Right renal cortex interstitium (tissue), 3 donors: ENCODE measurements around the gene ZCCHC14. TPM values are rescaled to one million over a fixed set of nuclear protein-coding genes. Genes with fewer than 3 reads are reported as not detected.
"Not testable (repeated sequence)": the region's sequence is repeated elsewhere in the genome, so short reads cannot be mapped to it uniquely, and the experiment has no call there.

ENCODE experiments used
- DNase-seq, 3 donors: peaks; one replicate each; pipeline ENCODE4 v3.0.0-alpha.2; 2013; ENCODE audit warnings: low read depth in 3 of 3, low spot score in 2 of 3
- polyA plus RNA-seq, 3 donors: library from polyadenylated mRNA; unstranded; fragments of 120-200 nt; gene quantifications; one replicate each; pipeline ENCODE4 v1.2.1, GENCODE V29; 2013; ENCODE audit not compliant: insufficient read length in 3 of 3

The ZCCHC14 gene
- polyA plus RNA-seq, 3 donors, result 28.6 to 32.1 (median 30.7) TPM

DNA sequence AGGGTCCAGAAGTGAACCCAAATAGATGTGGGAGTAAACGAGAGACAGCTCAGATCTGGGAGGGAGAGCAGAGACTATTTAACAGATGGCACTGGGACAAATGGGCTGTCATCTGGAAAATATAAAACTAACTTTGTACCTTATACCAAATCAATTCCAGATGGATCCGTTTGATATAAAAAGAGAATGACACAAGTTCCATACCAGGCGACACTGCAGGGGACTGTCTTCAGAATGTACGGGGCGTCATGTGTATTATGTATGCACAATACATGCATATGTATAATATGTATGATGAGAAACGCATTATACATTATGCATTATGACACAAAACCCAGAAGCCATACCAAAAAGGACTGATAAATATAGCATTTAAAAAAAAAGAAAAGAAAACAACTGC lies 10.2 kb downstream of the ZCCHC14 start:
- not testable (repeated sequence) for DNase-seq

GRCh38 chr16:87482266-87482665 lies 10.6 kb downstream of the ZCCHC14 start:
- no peak for DNase-seq

- not testable (repeated sequence) for DNase-seq
These were observed 11.1 kb downstream of the ZCCHC14 start for GRCh38 chr16:87481711-87482110.

GRCh38 chr16:87477209-87477981 lies 15.4 kb downstream of the ZCCHC14 start:
- DNase-seq, result not testable (repeated sequence)

GRCh38 chr16:87474566-87474996 lies 18.2 kb downstream of the ZCCHC14 start:
- no peak for DNase-seq

DNA sequence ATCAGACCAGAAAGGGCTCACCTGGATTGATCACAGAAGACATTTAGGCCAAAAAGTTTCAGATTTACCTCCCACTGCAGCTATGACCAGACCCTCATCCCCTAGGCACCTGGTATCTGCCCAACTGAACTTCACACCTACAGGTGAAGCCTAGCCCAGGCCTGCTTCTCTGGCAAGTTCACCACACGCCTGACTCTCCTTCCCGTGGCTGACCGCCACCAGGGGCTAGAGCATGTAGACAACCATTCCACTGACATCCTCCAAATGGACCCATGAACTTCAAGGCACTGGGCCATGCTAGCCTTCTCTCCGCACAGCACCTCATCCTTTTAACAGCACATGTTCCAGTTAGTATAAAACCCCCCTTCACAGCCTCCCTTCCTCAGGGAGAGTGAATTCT lies 18.8 kb downstream of the ZCCHC14 start:
- DNase-seq, result no peak

- DNase-seq, result no peak
These were observed 19.9 kb downstream of the ZCCHC14 start for GRCh38 chr16:87472935-87473334.

GRCh38 chr16:87472142-87472778 lies 20.6 kb downstream of the ZCCHC14 start:
- no peak for DNase-seq

DNA sequence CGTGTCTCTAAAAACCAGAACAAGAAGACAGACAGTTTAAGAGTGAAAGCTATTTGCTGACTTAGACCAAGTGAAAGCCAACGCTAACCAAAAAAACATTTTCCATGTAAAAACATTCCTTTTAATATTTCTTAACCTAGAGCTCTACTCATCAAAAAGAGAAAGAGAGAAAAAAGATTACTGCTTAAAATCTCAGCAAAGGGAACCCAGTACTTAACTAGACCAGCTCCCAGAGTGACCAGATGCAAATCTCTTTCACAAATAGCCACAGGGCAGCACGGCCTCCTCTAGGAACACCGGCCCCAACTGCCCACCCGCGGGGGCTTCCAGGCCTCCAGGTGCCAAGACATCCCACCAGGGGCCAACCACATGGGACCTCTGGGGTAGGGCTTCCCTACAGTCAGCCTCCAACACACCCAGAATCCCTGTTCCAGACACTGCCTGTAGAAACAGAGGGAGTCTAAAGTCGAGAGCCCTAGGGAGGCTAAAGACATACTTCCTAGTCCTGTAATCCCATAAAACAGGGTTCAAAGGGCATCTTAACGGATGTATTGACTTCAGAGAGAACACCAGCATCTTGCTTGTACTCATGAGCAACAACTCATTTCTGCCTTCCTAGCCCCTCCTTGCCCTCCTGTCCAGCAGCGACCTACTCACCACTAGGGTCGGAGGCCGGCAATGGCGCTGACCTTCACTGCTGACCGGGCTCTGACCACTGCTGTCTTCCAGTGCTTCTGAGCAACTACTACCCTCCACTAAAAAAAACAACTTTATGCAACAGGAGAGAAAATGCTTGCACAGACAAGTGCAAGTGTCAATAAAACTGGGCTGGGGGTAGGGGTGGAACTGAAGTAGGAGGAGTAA lies 21.3 kb downstream of the ZCCHC14 start:
- DNase-seq, result no peak

GRCh38 chr16:87470332-87470731 lies 22.5 kb downstream of the ZCCHC14 start:
- DNase-seq, result no peak

DNA sequence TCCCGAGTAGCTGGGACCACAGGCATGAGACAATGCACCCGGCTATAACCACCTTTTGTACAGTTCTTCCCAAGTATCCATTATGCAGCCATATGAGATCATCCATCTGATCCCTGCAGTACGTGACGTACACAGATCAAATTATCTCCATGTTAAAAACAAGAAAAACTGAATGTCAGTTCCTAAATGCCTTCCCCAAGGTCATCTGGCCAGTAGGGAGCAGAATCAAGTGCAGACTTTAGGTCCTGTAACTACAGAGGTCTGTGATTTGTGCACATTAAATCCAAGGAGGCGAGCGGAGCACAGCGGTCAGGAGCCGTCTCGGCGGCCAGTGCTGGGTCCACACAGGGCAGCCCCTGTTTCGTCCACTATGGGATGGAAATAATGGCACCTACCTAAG lies 23.7 kb downstream of the ZCCHC14 start:
- DNase-seq, result no peak

DNA sequence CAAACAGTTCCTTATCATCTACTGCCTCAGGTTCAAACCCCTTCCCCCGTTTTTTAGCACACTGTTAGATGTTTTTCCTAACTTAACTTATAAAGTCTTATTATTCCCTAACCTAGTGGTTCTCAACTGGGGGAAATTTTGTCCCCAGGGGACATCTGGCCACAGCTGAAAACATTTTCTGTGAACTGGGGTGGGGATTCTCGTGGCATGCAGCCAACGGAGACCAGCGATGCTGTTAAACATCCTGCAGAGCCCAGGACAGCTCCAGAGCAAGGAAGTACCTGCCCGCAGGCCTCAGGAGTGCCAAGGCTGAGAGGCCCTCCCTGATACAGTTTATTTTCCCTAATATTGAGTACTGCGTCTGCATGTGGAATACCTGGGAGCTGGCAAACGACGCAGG lies 24.3 kb downstream of the ZCCHC14 start:
- DNase-seq, result no peak

DNA sequence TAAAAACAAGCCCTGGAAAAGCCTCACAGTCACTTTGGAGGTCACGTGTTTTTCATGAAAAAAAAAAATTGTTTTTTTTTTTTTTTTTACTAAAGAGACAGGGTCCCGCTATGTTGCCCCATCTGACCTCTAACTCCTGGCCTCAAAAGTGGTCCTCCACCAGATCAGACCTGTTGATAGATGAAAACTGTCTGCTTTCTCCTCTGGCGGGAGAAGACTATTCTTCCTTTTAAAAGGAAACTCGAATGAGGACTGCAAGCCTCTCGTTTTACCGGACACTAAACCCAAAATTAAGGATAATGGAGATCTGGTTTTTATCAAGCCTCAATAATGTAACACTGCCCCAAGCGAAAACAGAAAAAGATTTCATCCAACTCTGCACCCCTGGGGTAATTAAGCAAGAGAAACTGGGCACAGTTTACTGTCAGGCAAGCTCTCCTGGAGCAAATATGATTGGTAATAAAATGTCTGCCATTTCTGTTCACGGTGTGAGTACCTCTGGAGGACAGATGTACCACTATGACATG lies 25.8 kb downstream of the ZCCHC14 start:
- DNase-seq, result no peak

GRCh38 chr16:87465879-87466278 lies 26.9 kb downstream of the ZCCHC14 start:
- DNase-seq, result no peak

- DNase-seq, result no peak
These were observed 27.5 kb downstream of the ZCCHC14 start for GRCh38 chr16:87465306-87465705.

DNA sequence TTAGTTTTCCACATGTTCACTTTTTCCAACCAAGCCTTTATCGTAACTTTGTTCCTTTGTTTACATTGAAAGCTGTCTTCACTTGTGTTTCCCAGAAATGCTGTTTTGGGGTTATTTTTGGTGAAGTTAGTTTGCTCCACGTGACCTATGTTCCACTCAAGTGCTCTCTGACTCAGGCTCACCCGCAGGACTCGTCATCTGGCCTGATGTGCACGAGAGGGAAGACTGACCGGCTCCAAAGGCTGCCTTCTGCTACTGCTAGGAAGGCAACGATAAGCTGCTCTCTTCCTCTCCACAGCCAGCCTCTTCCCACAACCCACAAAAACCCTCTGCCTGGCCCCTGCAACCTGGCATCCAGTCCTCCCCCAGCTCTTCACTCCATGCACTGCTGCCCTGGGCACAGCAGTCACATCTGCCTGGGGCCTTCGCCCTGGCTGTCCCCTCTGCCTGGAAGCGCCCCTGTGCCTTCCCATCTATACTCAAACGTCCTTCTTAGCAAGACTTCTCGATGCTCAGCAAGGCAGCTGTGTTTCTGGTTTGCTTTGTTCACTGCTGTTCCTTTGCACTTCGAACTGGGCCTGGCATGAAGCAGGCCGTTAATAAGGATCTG lies 28.0 kb downstream of the ZCCHC14 start:
- no peak for DNase-seq

- no peak for DNase-seq
These were observed 28.8 kb downstream of the ZCCHC14 start for GRCh38 chr16:87463722-87464690.

DNA sequence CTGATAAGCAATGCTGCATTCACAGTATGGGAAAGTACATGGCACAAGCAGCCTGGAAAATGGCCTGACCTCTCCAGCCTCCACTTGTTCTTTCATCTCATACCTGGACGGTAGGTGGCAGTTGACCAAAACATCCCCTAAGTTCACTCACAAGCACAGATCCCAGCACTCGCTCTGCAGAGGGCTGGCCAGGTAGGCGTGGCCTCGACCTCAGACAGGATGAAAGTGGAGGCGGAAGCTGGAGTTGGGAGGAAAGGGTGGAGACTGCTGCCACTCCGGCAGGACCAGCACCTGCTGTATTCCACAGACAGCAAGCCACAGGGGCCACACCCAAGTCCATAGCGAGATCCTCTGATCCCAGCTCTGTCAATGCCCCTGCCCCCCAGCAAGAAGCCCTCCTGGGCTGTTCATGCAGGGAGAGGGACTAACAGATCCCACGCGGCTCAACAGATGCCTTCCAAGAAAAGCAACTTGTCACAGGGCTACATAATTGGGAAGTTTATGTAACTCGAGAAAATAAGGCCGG lies 31.3 kb downstream of the ZCCHC14 start:
- DNase-seq, result peak in 1 of 3 donors; percentile 66

DNA sequence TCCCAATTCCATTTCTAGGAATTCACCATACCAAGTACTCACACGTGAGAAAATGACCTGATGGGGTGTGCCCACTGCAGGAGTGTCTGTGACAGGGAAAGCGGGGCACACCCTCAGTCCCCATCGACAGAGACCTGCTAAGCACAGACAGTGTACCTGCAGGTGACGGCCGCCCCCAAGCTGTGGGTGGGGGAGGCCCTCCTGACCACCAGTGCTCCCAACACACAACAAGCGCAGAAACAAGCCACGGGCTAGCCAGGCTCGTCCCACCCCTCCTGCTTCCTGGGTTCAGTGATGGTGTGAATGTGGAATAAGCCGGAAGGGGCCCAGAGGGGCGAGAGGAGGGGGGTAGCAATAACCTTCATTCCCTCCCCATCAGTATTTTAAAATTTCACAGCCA lies 31.9 kb downstream of the ZCCHC14 start:
- DNase-seq, result no peak
